H1 (cell line): ENCODE results near the gene LCA5L. TPM values are rescaled to one million over a fixed set of nuclear protein-coding genes. Genes with fewer than 3 reads are reported as not detected.

Source experiments
- BRCA1 ChIP-seq: IDR thresholded peaks from 2 replicates; pipeline ENCODE4 v1.6.1; 2012; ENCODE audit warnings: low read depth, low read length, improper control_type of control experiment
- polyA plus RNA-seq, 7 experiments: library from polyadenylated mRNA; depleted of rRNA in 3 of 7; stranded (reverse) in 5 of 7; unstranded in 2 of 7; fragments of >200 nt in 5 of 7; fragments of 200-250 nt in 2 of 7; gene quantifications; 1 replicate in 5 of 7; 2 replicates in 1 of 7; 4 replicates in 1 of 7; pipeline versions ENCODE4 v1.2.1 to v1.2.3, GENCODE V29; 2011 to 2013; ENCODE audit warnings: missing spikeins in 2 of 7, mixed read lengths in 2 of 7
- total RNA-seq: library from RNA; stranded (reverse); fragmentation: NEBNext Ultra II Directional; extraction: Animal tissue kit (Norgen Biotek cat#: 25700); gene quantifications from 2 replicates; pipeline ENCODE4 v1.2.1, GENCODE V29; 2021

The LCA5L gene
- total and polyA plus RNA-seq, 2 of the 8 experiments (the other 6 are each of a cell fraction or from before 2014, with no cell fraction given), result 0.11 to 0.84 TPM

DNA sequence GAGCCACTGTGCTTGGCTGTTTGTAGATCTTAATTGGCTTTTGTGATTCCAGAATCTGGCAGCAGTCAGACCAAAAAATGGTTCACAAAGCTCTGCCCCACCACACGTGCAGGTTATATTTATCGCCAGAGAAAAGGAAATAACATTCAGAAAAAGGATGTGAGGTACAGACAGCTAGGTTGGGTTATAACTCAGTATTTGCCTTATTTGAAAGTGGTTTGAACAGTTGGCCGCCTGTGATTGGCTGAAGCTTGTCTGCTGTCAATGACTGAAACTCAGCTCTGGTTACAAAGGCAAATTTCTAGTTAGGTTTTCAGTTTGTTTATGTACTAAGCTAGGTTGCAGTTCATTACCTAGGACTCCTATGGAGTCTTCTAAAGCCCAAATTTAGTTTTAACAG, 15.8 kb upstream of the LCA5L start (continued):
- TF ChIP-seq BRCA1, result no peak
